CD4-positive, CD25-positive, alpha-beta regulatory T cell (primary cell): Measurements from ENCODE around the gene HCK. TPM values are rescaled to one million over a fixed set of nuclear protein-coding genes. Genes with fewer than 3 reads are reported as not detected.

Experiments
- ATAC-seq, 2 donors: fragments of 150-1000 bp; cut with Tn5 transposase; one replicate each; pipeline ENCODE4 v1.10.0; 2021; ENCODE audit warnings: low read depth in 2 of 2, moderate number of reproducible peaks in 2 of 2, moderate library complexity in 1 of 2
- DNase-seq, 3 donors: peaks; one replicate each; pipeline versions ENCODE4 v3.0.0 to v3.0.0-alpha.2; 2012 to 2022; ENCODE audit warnings: mixed read lengths in 1 of 3
- H3K27ac ChIP-seq: one replicate; pipeline ENCODE4 v1.7.0; 2013; ENCODE audit warnings: mild to moderate bottlenecking, low read length; ENCODE audit not compliant: insufficient read depth, poor library complexity, severe bottlenecking
- H3K27me3 ChIP-seq: one replicate; pipeline ENCODE4 v1.7.0; 2013; ENCODE audit warnings: low read length; ENCODE audit not compliant: control insufficient read depth, insufficient read depth
- H3K36me3 ChIP-seq: one replicate; pipeline ENCODE4 v1.7.0; 2013; ENCODE audit warnings: mild to moderate bottlenecking, low read length, moderate library complexity; ENCODE audit not compliant: control insufficient read depth, insufficient read depth
- H3K4me1 ChIP-seq: 2 replicates; pipeline ENCODE4 v1.7.0; 2013; ENCODE audit warnings: mild to moderate bottlenecking, low read length; ENCODE audit not compliant: insufficient read depth, control insufficient read depth, poor library complexity, severe bottlenecking
- H3K4me3 ChIP-seq: one replicate; pipeline ENCODE4 v1.7.0; 2013; ENCODE audit warnings: low read depth, mild to moderate bottlenecking, low read length, moderate library complexity
- H3K9me3 ChIP-seq, 2 experiments: 1 replicate in 1 of 2; 2 replicates in 1 of 2; pipeline ENCODE4 v1.7.0; 2013; ENCODE audit warnings: low read length in 2 of 2, mild to moderate bottlenecking in 1 of 2, moderate library complexity in 1 of 2; ENCODE audit not compliant: control insufficient read depth in 2 of 2
- H3K27ac Mint-ChIP-seq, 3 donors: one replicate each; pipeline ENCODE4 v1.8.0; 2020 to 2022; ENCODE audit warnings: mild to moderate bottlenecking in 3 of 3, mixed read lengths in 3 of 3, moderate library complexity in 2 of 3
- H3K27me3 Mint-ChIP-seq: one replicate; pipeline ENCODE4 v1.8.0; 2022; ENCODE audit warnings: mild to moderate bottlenecking, mixed read lengths
- H3K36me3 Mint-ChIP-seq: one replicate; pipeline ENCODE4 v1.8.0; 2020; ENCODE audit warnings: mixed read lengths
- H3K4me1 Mint-ChIP-seq, 4 donors: one replicate each; pipeline ENCODE4 v1.8.0; 2020 to 2022; ENCODE audit warnings: mixed read lengths in 4 of 4, mild to moderate bottlenecking in 1 of 4
- H3K4me3 Mint-ChIP-seq, 4 donors: one replicate each; pipeline ENCODE4 v1.8.0; 2020 to 2022; ENCODE audit warnings: mild to moderate bottlenecking in 4 of 4, mixed read lengths in 4 of 4, moderate library complexity in 3 of 4
- H3K9me3 Mint-ChIP-seq, 7 donors: one replicate each; pipeline ENCODE4 v1.8.0; 2020 to 2022; ENCODE audit warnings: mixed read lengths in 7 of 7, mild to moderate bottlenecking in 3 of 7, moderate library complexity in 2 of 7
- polyA plus RNA-seq, 4 donors: library from polyadenylated mRNA; unstranded; fragments of 300-500 nt; fragmentation: Illumina TruSeq; gene quantifications; one replicate each; pipeline ENCODE4 v1.2.3, GENCODE V29; 2021
- total RNA-seq: library from RNA; stranded (reverse); gene quantifications from one replicate; pipeline ENCODE4 v1.2.3, GENCODE V29; 2022

HCK gene
- total and polyA plus RNA-seq, 5 donors from 2014 or later, result 0.23 to 0.87 (median 0.25) TPM; not detected in 2

DNA sequence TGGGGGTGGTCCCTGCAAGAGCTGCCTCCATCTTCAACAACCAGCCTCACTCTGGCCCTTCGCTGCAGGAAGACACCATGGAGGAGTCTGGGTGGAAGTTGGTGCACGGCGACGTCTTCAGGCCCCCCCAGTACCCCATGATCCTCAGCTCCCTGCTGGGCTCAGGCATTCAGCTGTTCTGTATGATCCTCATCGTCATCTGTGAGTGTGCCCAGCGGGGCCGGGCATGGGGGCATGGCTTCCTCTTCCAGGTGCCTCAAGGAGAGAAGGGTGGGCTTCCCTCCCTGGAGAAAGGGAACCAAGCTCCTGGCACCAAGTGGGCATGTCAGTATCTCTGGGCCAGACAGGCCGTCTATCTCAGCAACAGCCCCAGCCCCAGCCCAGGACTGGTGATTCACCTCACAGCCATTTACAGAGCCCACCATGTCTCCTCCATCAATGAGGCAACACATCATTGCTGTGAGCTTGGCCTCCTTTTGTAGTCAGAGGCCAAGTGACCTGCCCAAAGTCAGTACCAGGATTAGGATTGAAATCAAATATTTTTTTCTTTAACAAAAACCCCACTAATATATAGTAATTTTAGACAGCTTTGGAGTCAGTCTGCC lies 97.6 kb downstream of the HCK start:
- Mint-ChIP-seq H3K36me3 (peaks cover 54% of the 10 kb centered on the region), H3K4me3 (no peak overlapping the region), H3K9me3 (no peaks in the 10 kb centered on the region), H3K27me3 (no peaks in the 10 kb centered on the region), H3K4me1 (no peaks in the 10 kb centered on the region), H3K27ac (no peak overlapping the region)
- ATAC-seq, result no peak
- DNase-seq, result no peak
- Histone ChIP-seq H3K36me3 (peaks cover 67% of the 10 kb centered on the region), H3K4me1 (no peaks in the 10 kb centered on the region), H3K27ac (no peak overlapping the region), H3K27me3 (no peaks in the 10 kb centered on the region), H3K4me3 (no peak overlapping the region), H3K9me3 (no peaks in the 10 kb centered on the region)

DNA sequence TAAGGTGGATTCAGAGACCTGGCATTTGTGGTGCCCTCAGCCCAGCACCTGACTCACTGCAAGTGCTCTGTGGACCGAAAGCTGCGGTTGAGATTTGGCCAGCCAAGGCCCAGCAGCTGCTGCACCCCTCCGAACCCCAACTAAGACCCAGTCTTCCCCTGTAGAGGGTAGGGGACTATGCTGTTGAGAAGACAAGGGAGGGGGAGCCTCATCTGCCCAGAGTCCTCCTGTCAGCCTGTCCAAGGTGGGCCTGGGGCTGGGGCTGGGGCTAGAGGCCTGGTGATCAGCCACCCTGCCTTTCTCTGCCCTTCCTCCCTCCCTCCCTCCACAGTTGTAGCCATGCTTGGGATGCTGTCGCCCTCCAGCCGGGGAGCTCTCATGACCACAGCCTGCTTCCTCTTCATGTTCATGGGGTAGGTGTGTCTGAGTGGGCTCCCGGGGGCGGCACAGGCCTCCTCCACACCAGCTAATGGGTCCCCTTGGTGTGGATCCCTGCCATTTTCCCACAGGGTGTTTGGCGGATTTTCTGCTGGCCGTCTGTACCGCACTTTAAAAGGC lies 98.3 kb downstream of the HCK start:
- H3K27ac Mint-ChIP-seq, result peak overlapping the region in 1 of 3 donors; percentile 73

More for the DNA sequence above, 98.3 kb downstream of the HCK start:
- no peak for DNase-seq
- H3K36me3 Mint-ChIP-seq, result peaks cover 50% of the 10 kb centered on the region
- H3K9me3 Mint-ChIP-seq, result no peaks in the 10 kb centered on the region
- H3K27ac ChIP-seq, result no peak overlapping the region
- H3K9me3 ChIP-seq, result no peaks in the 10 kb centered on the region
- ATAC-seq, result no peak
- no peaks in the 10 kb centered on the region for H3K27me3 ChIP-seq
- peaks cover 60% of the 10 kb centered on the region for H3K36me3 ChIP-seq
- H3K4me1 ChIP-seq, result no peaks in the 10 kb centered on the region
- H3K27me3 Mint-ChIP-seq, result no peaks in the 10 kb centered on the region
- H3K4me3 ChIP-seq, result no peak overlapping the region
- no peak overlapping the region for H3K4me3 Mint-ChIP-seq
- no peaks in the 10 kb centered on the region for H3K4me1 Mint-ChIP-seq

Other genes with a start within 250 kb of the HCK start
- gene MYLK2, start 232.9 kb upstream of the HCK start, total RNA-seq, result not detected
- not detected for gene MYLK2, start 232.9 kb upstream of the HCK start, polyA plus RNA-seq
- gene FOXS1, start 206.6 kb upstream of the HCK start, total RNA-seq, result not detected
- gene FOXS1, start 206.6 kb upstream of the HCK start, polyA plus RNA-seq, result not detected
- not detected for gene DUSP15, start 181.7 kb upstream of the HCK start, total RNA-seq
- not detected for gene DUSP15, start 181.7 kb upstream of the HCK start, polyA plus RNA-seq
- gene TTLL9, start 181.6 kb upstream of the HCK start, total RNA-seq, result not detected
- gene TTLL9, start 181.6 kb upstream of the HCK start, polyA plus RNA-seq, result not detected
- gene PDRG1, start 100.2 kb upstream of the HCK start, total RNA-seq, result 10.3 TPM
- gene PDRG1, start 100.2 kb upstream of the HCK start, polyA plus RNA-seq, result 10 to 100 TPM; 12.0 to 27.6 (median 20.4) TPM
- gene XKR7, start 84.1 kb upstream of the HCK start, total RNA-seq, result 0.07 TPM
- gene XKR7, start 84.1 kb upstream of the HCK start, polyA plus RNA-seq, result not detected
- gene CCM2L, start 41.8 kb upstream of the HCK start, total RNA-seq, result not detected
- not detected for gene CCM2L, start 41.8 kb upstream of the HCK start, polyA plus RNA-seq
- gene TM9SF4, start 57.5 kb downstream of the HCK start, total RNA-seq, result 36.3 TPM
- gene TM9SF4, start 57.5 kb downstream of the HCK start, polyA plus RNA-seq, result 10 to 100 TPM; 28.7 to 31.4 (median 29.4) TPM
- 22.9 TPM for gene PLAGL2, start 155.5 kb downstream of the HCK start, total RNA-seq
- gene PLAGL2, start 155.5 kb downstream of the HCK start, polyA plus RNA-seq, result 1 to 10 TPM; 2.8 to 5.3 (median 4.0) TPM
- 14.1 TPM for gene POFUT1, start 155.6 kb downstream of the HCK start, total RNA-seq
- gene POFUT1, start 155.6 kb downstream of the HCK start, polyA plus RNA-seq, result 10 to 100 TPM; 10.0 to 14.3 (median 12.0) TPM
- 19.6 TPM for gene KIF3B, start 225.4 kb downstream of the HCK start, total RNA-seq
- gene KIF3B, start 225.4 kb downstream of the HCK start, polyA plus RNA-seq, result 1 to 10 TPM; 1.8 to 3.1 (median 2.3) TPM